HepG2 (cell line): Measurements from ENCODE around the gene CAMK2G. TPM values are rescaled to one million over a fixed set of nuclear protein-coding genes. Genes with fewer than 3 reads are reported as not detected.

ENCODE experiments used
- ATAC-seq: fragments of 200-7000 bp; cut with Tn5 transposase; 3 replicates; pipeline ENCODE4 v1.9.1; 2020; ENCODE audit warnings: mild to moderate bottlenecking, moderate library complexity
- BruUV-seq: library from RNA; stranded (reverse); fragments of 400-500 nt; replicated peaks from 2 replicates; lab custom pipeline; 2021; lab: Mats Ljungman, UMichigan
- CTCF ChIA-PET: fragments of 300-600 bp; formaldehyde crosslinking; extraction: SDS; loops from one replicate; lab custom pipeline; 2021; ENCODE audit warnings: low total read pairs, inconsistent platforms, low intra/inter-chr PET ratio; lab: Yijun Ruan, JAX
- POLR2A ChIA-PET: fragments of 350-600 bp; sonication (Branson Sonifier 250); formaldehyde crosslinking; loops from one replicate; lab custom pipeline; 2020; ENCODE audit warnings: antibody characterized with exemption, inconsistent platforms; lab: Yijun Ruan, JAX
- DNase-seq: peaks from one replicate; pipeline ENCODE4 v3.0.0-alpha.2; 2015; ENCODE audit warnings: low spot score
- FAIRE-seq: peaks from 3 replicates; lab custom pipeline; 2011; peaks lifted over from hg19 to GRCh38; lab: Jason Lieb, UNC
- H2AFZ ChIP-seq: one replicate; pipeline ENCODE4 v1.6.1; 2011; ENCODE audit warnings: low read length, inconsistent platforms
- H3K27ac ChIP-seq: fragments of 300-600 bp; 3 replicates; pipeline ENCODE4 v1.8.0; 2011; ENCODE audit warnings: mixed run types, mild to moderate bottlenecking, mixed read lengths, low read length, inconsistent platforms; ENCODE audit not compliant: insufficient read depth; ENCODE audit errors: extremely low read length
- H3K27me3 ChIP-seq, 2 experiments: fragments of 200-600 bp in 1 of 2; 2 replicates in 1 of 2; 3 replicates in 1 of 2; pipeline versions ENCODE4 v1.6.0 to v1.8.0; 2011; ENCODE audit warnings: low read length in 2 of 2, mild to moderate bottlenecking in 2 of 2, moderate library complexity in 2 of 2, inconsistent platforms in 1 of 2; ENCODE audit not compliant: insufficient read depth in 2 of 2, control insufficient read depth in 1 of 2
- H3K36me3 ChIP-seq, 2 experiments: fragments of 200-600 bp in 1 of 2; replicated peaks in 1 of 2; 2 replicates in 1 of 2; 3 replicates in 1 of 2; pipeline versions ENCODE4 v1.5.1 to v1.8.0; 2011; ENCODE audit warnings: low read length in 2 of 2, inconsistent platforms in 1 of 2; ENCODE audit not compliant: insufficient read depth in 2 of 2, control insufficient read depth in 1 of 2
- H3K4me1 ChIP-seq: 2 replicates; pipeline ENCODE4 v1.5.1; 2012; ENCODE audit warnings: low read length, inconsistent platforms; ENCODE audit not compliant: insufficient read depth
- H3K4me2 ChIP-seq: 2 replicates; pipeline ENCODE4 v1.6.0; 2011; ENCODE audit warnings: low read depth, low read length, inconsistent platforms
- H3K4me3 ChIP-seq, 3 experiments: fragments of 200-600 bp in 1 of 3; sonication (generic), shearing (Covaris generic) in 1 of 3; replicated peaks in 1 of 3; 2 replicates each; pipeline ENCODE4 v1.5.1; 2011 to 2016; ENCODE audit warnings: low read length in 3 of 3, inconsistent platforms in 2 of 3, low read depth in 2 of 3, mild to moderate bottlenecking in 2 of 3, control low read depth in 1 of 3, mixed read lengths in 1 of 3; ENCODE audit not compliant: insufficient read depth in 1 of 3
- H3K79me2 ChIP-seq: one replicate; pipeline ENCODE4 v1.6.1; 2011; ENCODE audit warnings: low read length, inconsistent platforms; ENCODE audit not compliant: insufficient read depth
- H3K9ac ChIP-seq: 2 replicates; pipeline ENCODE4 v1.6.0; 2011; ENCODE audit warnings: mild to moderate bottlenecking, low read depth, low read length, inconsistent platforms; ENCODE audit not compliant: insufficient read depth
- H3K9me3 ChIP-seq: 2 replicates; pipeline ENCODE4 v1.5.1; 2012; ENCODE audit warnings: mild to moderate bottlenecking, low read length
- H4K20me1 ChIP-seq: 2 replicates; pipeline ENCODE4 v1.6.0; 2011; ENCODE audit warnings: inconsistent platforms, mild to moderate bottlenecking, low read length, moderate library complexity; ENCODE audit not compliant: insufficient read depth
- ETV5 ChIP-seq: IDR thresholded peaks from 2 replicates; pipeline ENCODE4 v1.6.1; 2018; ENCODE audit warnings: missing biosample characterization, missing genetic modification reagents, inconsistent platforms, borderline replicate concordance
- MAF1 ChIP-seq: sonication (generic); formaldehyde crosslinking; IDR thresholded peaks from 2 replicates; pipeline ENCODE4 v1.5.0; 2020; ENCODE audit warnings: missing genetic modification reagents, borderline replicate concordance
- TARDBP ChIP-seq: sonication (generic); formaldehyde crosslinking; IDR thresholded peaks from 2 replicates; pipeline ENCODE4 v1.8.0; 2022; ENCODE audit warnings: mild to moderate bottlenecking, missing genetic modification reagents
- ZBTB7A ChIP-seq: sonication (generic); formaldehyde crosslinking; IDR thresholded peaks from 2 replicates; pipeline ENCODE4 v1.8.0; 2022; ENCODE audit warnings: mild to moderate bottlenecking, missing genetic modification reagents
- ZNF670 ChIP-seq: sonication (generic); formaldehyde crosslinking; IDR thresholded peaks from 2 replicates; pipeline ENCODE4 v1.8.0; 2022; ENCODE audit warnings: mild to moderate bottlenecking, missing genetic modification reagents, borderline replicate concordance
- ZSCAN12 ChIP-seq: sonication (generic); formaldehyde crosslinking; IDR thresholded peaks from 2 replicates; pipeline ENCODE4 v1.9.0; 2021; ENCODE audit warnings: mild to moderate bottlenecking, missing genetic modification reagents
- ZSCAN29 ChIP-seq: sonication (generic); formaldehyde crosslinking; conservative IDR thresholded peaks from 2 replicates; pipeline ENCODE4 v1.4.0; 2020; ENCODE audit warnings: mild to moderate bottlenecking, missing genetic modification reagents
- WGBS: methylation state at CpG from one replicate; pipeline ENCODE4 v1.1.6; 2017; ENCODE audit warnings: low lambda C conversion rate; 5-methylcytosine and 5-hydroxymethylcytosine counted together
- in situ Hi-C: cut with HindIII; loops from 2 replicates; pipeline ENCODE4 v1.10.0; 2017; ENCODE audit warnings: low pct_unique_long_range_greater_than_20kb; ENCODE audit not compliant: extremely low pct_ligation_motif_present
- intact Hi-C: fragments of 100-400 bp; cut with micrococcal nuclease; formaldehyde crosslinking; loops from one replicate; pipeline ENCODE4 v1.10.0; 2022; ENCODE audit not compliant: unreplicated experiment
- polyA plus RNA-seq, 8 experiments: library from polyadenylated mRNA; depleted of rRNA in 3 of 8; stranded (reverse) in 7 of 8; unstranded in 1 of 8; fragments of >200 nt; fragmentation: Illumina TruSeq in 4 of 8; extraction: Trizol in 4 of 8; gene quantifications; 2 replicates each; pipeline versions ENCODE4 v1.2.1 to v1.2.3, GENCODE V29; 2011 to 2016; ENCODE audit warnings: low read depth in 4 of 8, missing spikeins in 1 of 8, mixed read lengths in 1 of 8; ENCODE audit not compliant: insufficient read depth in 1 of 8
- total RNA-seq, 5 experiments: library from RNA; depleted of rRNA; stranded (reverse); fragments of >200 nt; fragmentation: Illumina TruSeq; extraction: Trizol; gene quantifications; 2 replicates each; pipeline ENCODE4 v1.2.3, GENCODE V29; 2016; ENCODE audit warnings: low read depth in 1 of 5
- TF ChIP-seq, protein P1 (sequence below): sonication (generic); formaldehyde crosslinking; IDR thresholded peaks from 2 replicates; pipeline ENCODE4 v1.5.0; 2020; ENCODE audit warnings: mild to moderate bottlenecking, missing genetic modification reagents, borderline replicate concordance
- TF ChIP-seq, protein P2 (sequence below): sonication (generic); formaldehyde crosslinking; IDR thresholded peaks from 2 replicates; pipeline ENCODE4 v1.5.0; 2020; ENCODE audit warnings: missing genetic modification reagents, mild to moderate bottlenecking, borderline replicate concordance
- TF ChIP-seq, protein P3 (sequence below): sonication (generic); formaldehyde crosslinking; IDR thresholded peaks from 2 replicates; pipeline ENCODE4 v1.8.1; 2023; ENCODE audit warnings: mild to moderate bottlenecking, missing genetic modification reagents, borderline replicate concordance

CAMK2G gene
- total and polyA plus RNA-seq, 2 of the 13 experiments (the other 11 are each of a cell fraction or from before 2014, with no cell fraction given) = 15.9 to 18.8 TPM

DNA sequence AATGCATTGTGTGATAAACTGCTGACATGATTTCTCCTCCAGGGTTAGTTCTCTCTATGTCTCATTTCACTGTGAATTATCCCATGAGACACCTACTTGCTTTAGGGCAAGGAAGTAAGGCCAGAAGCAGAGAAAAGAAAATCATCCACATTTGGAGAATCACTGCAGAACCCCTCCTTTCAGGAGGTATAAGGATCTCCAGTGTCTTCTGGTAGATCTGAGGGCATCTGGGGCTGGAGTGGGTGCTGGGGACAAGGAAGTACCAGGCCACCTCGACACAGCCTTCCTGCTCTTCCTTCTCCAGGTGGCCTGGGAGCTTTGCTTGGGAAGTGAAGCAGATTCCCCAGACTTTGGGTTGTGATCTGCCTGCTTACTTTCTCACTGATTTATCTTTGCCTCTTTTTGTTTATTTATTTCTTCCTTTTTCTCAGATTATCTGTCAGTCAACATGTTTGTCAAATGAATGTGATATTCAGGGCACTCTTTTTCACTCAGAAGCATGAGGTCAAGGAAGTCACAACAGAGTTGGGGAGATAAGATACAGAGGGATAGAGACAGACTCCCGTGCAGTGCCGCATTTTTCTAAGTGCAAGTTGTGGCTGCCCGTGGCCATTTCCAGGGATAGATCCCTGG lies 12.4 kb upstream of the CAMK2G start:
- H2AFZ ChIP-seq = no peak overlapping the region
- BruUV-seq = no TSS peak
- H3K27ac ChIP-seq = no peak overlapping the region
- CTCF ChIA-PET = interaction anchor here (1.7 to 3.8 kb wide), 3 partner anchors 54 to 194 kb away, joined by 14 to 60 read pairs (median 19); no protein-coding TSS in a partner anchor
- ATAC-seq (peak; percentile 34), DNase-seq (no peak), FAIRE-seq (no peak)
- WGBS = 0% methylated on average over 4 of the region's 4 CpGs
- peaks cover 2 to 10% of the 10 kb centered on the region in 2 experiments; a peak in 4 of 5 replicates for H3K27me3 ChIP-seq
- H4K20me1 ChIP-seq = no peaks in the 10 kb centered on the region
- peak overlapping the region; percentile 33; the same call in 1 of the 2 replicates for H3K4me2 ChIP-seq
- H3K9ac ChIP-seq = no peak overlapping the region
- H3K9me3 ChIP-seq = no peaks in the 10 kb centered on the region
- POLR2A ChIA-PET = interaction anchor here (0.6 to 1.0 kb wide), 2 partner anchors 24 to 46 kb away, joined by 3 to 4 read pairs; partner anchors contain the start of gene PLAU
- in situ Hi-C loops = loop anchor here (5.0 kb wide), 2 partner anchors 51 to 196 kb away; no protein-coding TSS in a partner anchor
- no peaks in the 10 kb centered on the region for H3K79me2 ChIP-seq
- intact Hi-C loops = loop anchor here (1.0 to 2.0 kb wide), 4 partner anchors 16 to 194 kb away; no protein-coding TSS in a partner anchor
- H3K4me3 ChIP-seq = no peak overlapping the region
- TF ChIP-seq ZSCAN12 (CRISPR knock-in tag) (no peak), ETV5 (CRISPR knock-in tag) (no peak), ZBTB7A (CRISPR knock-in tag) (no peak), MAF1 (CRISPR knock-in tag) (no peak), TARDBP (no peak), ZSCAN29 (CRISPR knock-in tag) (no peak), ZNF670 (CRISPR knock-in tag) (no peak)
- TF ChIP-seq, protein P1, sequence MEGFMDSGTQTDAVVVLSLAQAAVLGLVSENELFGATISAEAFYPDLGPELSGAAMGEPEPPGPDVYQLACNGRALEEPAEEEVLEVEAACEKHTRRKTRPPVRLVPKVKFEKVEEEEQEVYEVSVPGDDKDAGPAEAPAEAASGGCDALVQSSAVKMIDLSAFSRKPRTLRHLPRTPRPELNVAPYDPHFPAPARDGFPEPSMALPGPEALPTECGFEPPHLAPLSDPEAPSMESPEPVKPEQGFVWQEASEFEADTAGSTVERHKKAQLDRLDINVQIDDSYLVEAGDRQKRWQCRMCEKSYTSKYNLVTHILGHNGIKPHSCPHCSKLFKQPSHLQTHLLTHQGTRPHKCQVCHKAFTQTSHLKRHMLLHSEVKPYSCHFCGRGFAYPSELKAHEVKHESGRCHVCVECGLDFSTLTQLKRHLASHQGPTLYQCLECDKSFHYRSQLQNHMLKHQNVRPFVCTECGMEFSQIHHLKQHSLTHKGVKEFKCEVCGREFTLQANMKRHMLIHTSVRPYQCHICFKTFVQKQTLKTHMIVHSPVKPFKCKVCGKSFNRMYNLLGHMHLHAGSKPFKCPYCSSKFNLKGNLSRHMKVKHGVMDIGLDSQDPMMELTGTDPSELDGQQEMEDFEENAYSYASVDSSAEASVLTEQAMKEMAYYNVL (CRISPR knock-in tag) = no peak
- TF ChIP-seq, protein P2, sequence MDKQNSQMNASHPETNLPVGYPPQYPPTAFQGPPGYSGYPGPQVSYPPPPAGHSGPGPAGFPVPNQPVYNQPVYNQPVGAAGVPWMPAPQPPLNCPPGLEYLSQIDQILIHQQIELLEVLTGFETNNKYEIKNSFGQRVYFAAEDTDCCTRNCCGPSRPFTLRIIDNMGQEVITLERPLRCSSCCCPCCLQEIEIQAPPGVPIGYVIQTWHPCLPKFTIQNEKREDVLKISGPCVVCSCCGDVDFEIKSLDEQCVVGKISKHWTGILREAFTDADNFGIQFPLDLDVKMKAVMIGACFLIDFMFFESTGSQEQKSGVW (CRISPR knock-in tag) = no peak
- TF ChIP-seq, protein P3, sequence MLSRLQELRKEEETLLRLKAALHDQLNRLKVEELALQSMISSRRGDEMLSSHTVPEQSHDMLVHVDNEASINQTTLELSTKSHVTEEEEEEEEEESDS = no peak
- peaks cover 13% of the 10 kb centered on the region; the same call in 1 of the 2 replicates for H3K4me1 ChIP-seq
- H3K36me3 ChIP-seq = no peaks in the 10 kb centered on the region
